H4 (cell line): ENCODE data around the gene GPD1. TPM values are rescaled to one million over a fixed set of nuclear protein-coding genes. Genes with fewer than 3 reads are reported as not detected.
"Not testable (repeated sequence)": the region's sequence is repeated elsewhere in the genome, so short reads cannot be mapped to it uniquely, and the experiment has no call there.

ENCODE experiments used
- DNase-seq: peaks from one replicate; pipeline ENCODE4 v3.0.0-alpha.2; 2015; ENCODE audit warnings: low spot score
- total RNA-seq: library from RNA; depleted of rRNA; stranded (reverse); fragments of >200 nt; shearing (Covaris generic); gene quantifications from 2 replicates; pipeline ENCODE4 v1.2.3, GENCODE V29; 2014; rRNA removed

GPD1 gene
- total RNA-seq, 1 experiment from 2014 or later, result not detected

DNA sequence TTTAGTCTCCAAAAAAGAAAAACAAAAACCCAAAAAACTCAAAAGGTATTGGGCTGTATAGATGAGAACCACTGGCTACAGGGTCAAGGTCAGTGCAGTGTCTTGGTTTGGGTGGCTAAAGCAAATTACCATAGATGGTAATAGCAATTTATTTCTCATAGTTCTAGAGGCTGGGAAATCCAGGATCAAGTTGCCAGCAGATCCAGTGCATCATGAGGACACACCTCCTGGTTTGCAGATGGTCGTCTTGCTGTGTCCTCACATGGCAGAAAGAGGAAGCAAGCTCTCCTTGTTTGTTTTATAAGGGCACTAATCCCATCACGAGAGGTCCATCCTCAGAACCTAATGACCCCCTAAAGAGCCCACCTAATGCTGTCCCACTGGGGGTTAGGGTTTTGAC is 19.4 kb downstream of the GPD1 start:
- DNase-seq, result no peak

DNA sequence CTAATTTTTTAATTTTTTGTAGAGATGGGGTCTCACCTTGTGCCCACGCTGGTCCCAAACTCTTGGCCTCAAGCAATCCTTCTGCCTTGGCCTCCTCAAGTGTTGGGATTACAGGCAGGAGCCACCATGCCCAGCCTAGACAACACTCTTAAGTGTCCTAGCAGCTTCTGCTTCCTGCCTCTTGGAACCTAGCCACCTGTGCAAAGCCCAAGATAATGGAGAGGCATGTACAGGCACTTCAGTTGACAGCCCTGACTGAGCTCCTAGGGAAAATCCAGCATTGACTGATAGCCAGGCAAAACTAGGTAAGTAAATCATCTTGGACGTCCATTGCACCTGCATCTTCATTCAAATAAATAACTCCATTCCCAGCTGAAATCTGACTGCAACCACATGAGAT is 23.7 kb downstream of the GPD1 start:
- DNase-seq, result no peak

DNA sequence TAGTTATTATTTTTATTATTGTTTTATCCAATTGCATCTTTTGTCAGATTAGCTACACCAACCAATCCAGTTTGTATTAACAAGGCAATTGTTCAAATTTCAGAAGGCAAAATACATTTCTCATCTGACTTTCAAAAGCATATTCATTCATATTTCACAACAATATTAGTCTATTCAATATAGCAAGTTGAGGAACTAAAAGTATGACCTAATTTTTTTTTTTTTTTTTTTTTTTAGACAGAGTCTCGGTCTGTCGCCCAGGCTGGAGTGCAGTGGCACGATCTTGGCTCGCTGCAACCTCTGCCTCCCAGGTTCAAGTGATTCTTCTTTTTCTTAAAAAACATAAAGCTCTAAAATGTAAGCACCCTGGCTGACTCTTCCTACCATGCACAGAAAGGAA is 25.5 kb downstream of the GPD1 start:
- DNase-seq, result no peak

GRCh38 chr12:50132505-50133135 is 28.8 kb downstream of the GPD1 start:
- peak; percentile 23 for DNase-seq

- DNase-seq, result no peak
Measured at GRCh38 chr12:50142993-50143392, 39.2 kb downstream of the GPD1 start.

DNA sequence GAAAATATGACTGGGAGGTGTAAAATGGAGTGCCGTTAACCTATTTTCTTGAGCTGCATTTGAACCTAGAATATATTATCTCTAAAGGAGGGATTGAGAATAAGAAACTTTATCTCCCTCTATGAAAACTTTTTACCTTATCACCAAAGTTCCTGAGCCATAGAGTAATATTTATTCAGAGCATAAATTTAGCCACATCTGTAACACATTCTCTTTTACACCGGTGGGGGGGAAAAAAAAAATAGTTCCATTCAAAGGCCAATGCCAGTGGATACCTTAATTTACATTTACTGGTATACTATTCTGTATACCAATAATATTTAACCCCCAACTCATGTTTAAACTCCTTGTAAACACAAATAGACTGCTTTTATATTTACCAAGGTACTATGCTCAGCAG is 41.6 kb downstream of the GPD1 start:
- DNase-seq, result no peak

- no peak for DNase-seq
Measured at GRCh38 chr12:50147281-50147680, 43.5 kb downstream of the GPD1 start.

GRCh38 chr12:50148011-50148410 is 44.2 kb downstream of the GPD1 start:
- DNase-seq, result not testable (repeated sequence)

DNA sequence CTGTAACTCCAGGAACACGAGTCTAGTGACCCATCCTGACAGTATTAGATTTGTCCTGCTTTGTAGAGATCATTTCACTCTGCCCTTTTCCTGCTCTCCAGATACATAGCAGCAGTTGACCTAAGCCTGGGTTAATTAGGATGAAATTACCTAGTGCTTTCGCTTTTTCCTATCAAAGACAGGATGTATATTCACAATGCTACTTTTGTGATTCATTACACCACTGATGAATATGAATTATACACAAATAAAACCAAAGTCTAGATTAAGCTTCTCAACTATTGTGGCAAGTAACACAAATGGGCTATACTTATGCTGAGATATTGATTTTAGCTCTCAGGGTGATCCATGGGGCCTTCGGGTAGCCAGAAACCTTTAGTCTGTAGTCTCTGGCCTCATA is 45.5 kb downstream of the GPD1 start:
- no peak for DNase-seq

DNA sequence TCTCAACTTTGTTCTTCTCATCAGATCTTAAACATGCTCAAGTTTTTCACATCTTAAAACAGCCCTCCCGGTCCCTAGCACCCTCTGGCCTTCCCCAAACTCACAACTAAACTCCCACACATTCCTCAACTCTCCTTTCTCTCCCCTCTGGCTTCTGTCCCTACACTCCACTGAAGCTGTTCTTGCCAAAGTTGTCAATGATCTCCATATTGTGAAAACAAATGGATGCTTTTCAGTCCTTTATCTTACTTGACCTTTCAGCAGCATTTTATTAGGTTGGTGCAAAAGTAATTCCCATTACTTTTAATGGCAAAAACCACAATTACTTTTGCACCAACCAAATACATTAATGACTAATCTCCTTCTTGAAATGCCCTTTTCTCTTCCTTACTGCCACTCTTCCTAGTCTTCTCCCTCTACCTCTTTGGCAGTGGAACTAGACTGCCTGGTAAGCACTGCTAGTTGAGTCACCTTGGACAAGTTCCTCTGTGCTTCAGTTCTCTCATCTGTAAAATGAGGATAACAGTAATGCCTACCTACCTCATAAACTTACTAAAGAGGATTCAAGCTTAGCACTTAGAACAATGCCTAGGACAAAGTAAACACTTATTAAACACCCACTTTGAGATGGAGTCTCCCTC is 47.4 kb downstream of the GPD1 start:
- no peak for DNase-seq

- DNase-seq, result not testable (repeated sequence)
Measured at GRCh38 chr12:50154947-50155346, 51.1 kb downstream of the GPD1 start.

DNA sequence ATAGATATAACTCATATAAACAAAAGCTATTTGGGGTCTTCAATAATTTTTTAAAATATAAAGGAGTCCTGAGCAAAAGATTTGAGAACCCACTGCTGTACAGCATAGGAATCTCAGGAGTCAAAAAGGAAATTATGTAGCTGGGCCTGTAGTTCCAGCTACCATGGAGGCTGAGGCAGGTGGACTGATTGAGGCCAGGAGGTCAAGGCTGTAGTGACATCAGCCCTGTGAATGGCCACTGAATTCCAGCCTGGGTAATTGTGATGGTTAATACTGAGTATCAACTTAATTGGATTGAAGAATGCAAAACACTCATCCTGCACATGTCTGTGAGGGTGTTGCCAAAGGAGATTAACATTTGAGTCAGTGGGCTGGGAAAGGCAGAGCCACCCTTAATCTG is 52.8 kb downstream of the GPD1 start:
- no peak for DNase-seq

- no peak for DNase-seq
Measured at GRCh38 chr12:50157259-50157658, 53.5 kb downstream of the GPD1 start.

DNA sequence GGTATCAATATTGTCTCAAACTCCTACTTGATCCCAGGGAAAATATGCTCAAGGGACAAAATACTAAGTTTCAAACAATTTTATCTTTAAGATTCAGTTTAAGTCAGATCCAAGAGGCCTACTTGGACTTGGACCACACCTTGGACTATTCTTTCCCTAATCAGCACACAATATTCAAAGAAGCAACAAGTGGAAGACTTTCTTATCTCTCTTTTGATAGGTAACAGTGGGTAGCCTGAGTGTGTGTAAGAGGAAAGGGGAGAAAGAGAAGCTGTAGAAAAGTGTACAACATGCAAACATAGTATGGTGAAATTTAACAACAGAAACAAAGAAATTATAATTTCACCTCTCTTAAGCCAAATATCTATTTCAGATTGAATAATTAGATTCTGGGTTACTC is 56.8 kb downstream of the GPD1 start:
- DNase-seq, result no peak

Other genes with a start within 250 kb of the GPD1 start
- 0.58 TPM in 1 of 2 replicates, not detected in the other for gene FAIM2, start 200.1 kb upstream of the GPD1 start, total RNA-seq
- gene AQP2, start 153.3 kb upstream of the GPD1 start, total RNA-seq, result not detected in 2 replicates
- gene AQP5, start 142.1 kb upstream of the GPD1 start, total RNA-seq, result not detected in 2 replicates
- gene AQP6, start 131.1 kb upstream of the GPD1 start, total RNA-seq, result 0.10 TPM in 1 of 2 replicates, not detected in the other
- 115 and 140 TPM in 2 replicates for gene RACGAP1, start 78.5 kb upstream of the GPD1 start, total RNA-seq
- gene ASIC1, start 46.4 kb upstream of the GPD1 start, total RNA-seq, result 1.6 and 3.4 TPM in 2 replicates
- 52.7 and 64.3 TPM in 2 replicates for gene SMARCD1, start 18.7 kb upstream of the GPD1 start, total RNA-seq
- gene COX14, start 8.2 kb downstream of the GPD1 start, total RNA-seq, result 64.8 and 70.3 TPM in 2 replicates
- 11.7 and 15.8 TPM in 2 replicates for gene CERS5, start 63.4 kb downstream of the GPD1 start, total RNA-seq
- gene LIMA1, start 179.5 kb downstream of the GPD1 start, total RNA-seq, result 97.1 and 109 TPM in 2 replicates